Activated naive CD4-positive, alpha-beta T cell treated with anti-CD3 and anti-CD28 coated beads, Interleukin-2, amount 10 ng/mL, durations not matched to agents 5 hours and 36 hours (primary cell): ENCODE measurements around the gene DBR1. TPM values are rescaled to one million over a fixed set of nuclear protein-coding genes. Genes with fewer than 3 reads are reported as not detected.

ENCODE experiments used
- total RNA-seq, 2 experiments: library from RNA; stranded (reverse); gene quantifications; one replicate each; pipeline ENCODE4 v1.2.3, GENCODE V29; 2021

The DBR1 gene
- 10 to 100 TPM; 19.7 to 19.9 TPM for total RNA-seq

GRCh38 chr3:138174421-138175131 is at the start of gene DBR1:
DBR1 (minus strand) TSS chr3:138174921; CDS start chr3:138174795, 126 bp downstream.

GRCh38 chr3:138187296-138188012 is 12.7 kb upstream of the DBR1 start, which contains the start of gene ARMC8:
ARMC8 (plus strand) TSS chr3:138187301; CDS start chr3:138187555, 254 bp downstream.

GRCh38 chr3:138132239-138132638 is 42.5 kb downstream of the DBR1 start, which contains the start of gene A4GNT:
A4GNT (minus strand) TSS chr3:138132390; CDS start chr3:138131256, 1,134 bp downstream.

GRCh38 chr3:138114988-138115971 is 59.4 kb downstream of the DBR1 start, which contains the start of gene DZIP1L:
DZIP1L (minus strand) TSS chr3:138115608; CDS start chr3:138103971, 11,637 bp downstream.

Other genes with a start within 250 kb of the DBR1 start
- not detected for gene CLDN18, start 164.8 kb downstream of the DBR1 start, total RNA-seq
- gene DZIP1L, start 59.3 kb downstream of the DBR1 start, total RNA-seq, result under 1 TPM; 0.30 to 0.43 TPM
- gene A4GNT, start 42.5 kb downstream of the DBR1 start, total RNA-seq, result not detected
- 10 to 100 TPM; 42.1 to 46.2 TPM for gene ARMC8, start 12.4 kb upstream of the DBR1 start, total RNA-seq
- gene NME9, start 154.9 kb upstream of the DBR1 start, total RNA-seq, result under 1 TPM; 0.30 to 0.43 TPM
- not detected for gene MRAS, start 173.7 kb upstream of the DBR1 start, total RNA-seq